ENCODE data around the gene FBXL7.
A peak's percentile ranks its signal among the peaks of the same experiment; 100 is the strongest.

The FBXL7 gene

GRCh38 chr5:15499528-15500324, at the start of gene FBXL7:
FBXL7 (plus strand) TSS chr5:15500180.
- DNase-seq (ENCODE audit: low spot score), result peak; percentile 89

DNA sequence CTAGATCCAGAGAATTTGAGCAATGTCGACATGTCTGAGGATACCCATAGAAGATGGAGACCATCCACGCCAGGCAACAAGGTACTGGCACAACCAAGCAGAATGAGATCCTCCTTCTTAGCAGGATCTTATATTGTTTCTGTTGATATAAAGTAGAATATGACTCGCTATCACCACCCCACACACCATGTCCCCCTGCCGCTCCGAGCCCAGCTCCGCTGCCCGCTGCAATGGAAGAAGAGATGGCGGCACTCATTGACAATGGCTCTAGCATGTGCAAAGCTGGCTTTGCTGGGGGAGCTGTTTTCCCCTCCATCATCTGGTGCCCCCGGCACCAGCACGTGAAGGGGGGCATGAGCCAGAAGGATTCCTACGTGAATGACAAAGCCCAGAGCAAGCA, 49.5 kb upstream of the FBXL7 start:
- DNase-seq (ENCODE audit: low spot score), result no peak

GRCh38 chr5:15450949-15451348, 49.0 kb upstream of the FBXL7 start:
- no peak for DNase-seq (ENCODE audit: low spot score)

DNA sequence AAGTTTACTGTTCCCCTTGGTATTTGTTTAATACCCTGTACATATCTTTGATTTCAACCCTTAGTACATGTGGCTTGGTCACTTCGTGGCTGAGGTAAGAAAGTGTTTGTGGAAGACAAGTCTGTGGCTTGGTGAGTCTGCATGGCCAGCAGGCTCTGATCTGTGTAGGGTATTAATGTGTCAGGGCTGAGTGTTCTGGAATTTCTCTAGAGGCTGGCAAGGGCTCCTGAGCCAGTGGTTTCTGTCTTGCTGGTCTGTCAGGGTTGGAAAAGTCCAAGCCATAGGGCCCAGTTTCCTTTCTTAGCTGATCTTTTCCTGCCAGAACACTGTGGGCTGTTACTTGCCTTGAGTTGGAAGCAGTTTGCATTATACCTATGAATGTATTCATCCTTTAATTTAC, 48.0 kb upstream of the FBXL7 start:
- DNase-seq (ENCODE audit: low spot score), result no peak

GRCh38 chr5:15452781-15453180, 47.2 kb upstream of the FBXL7 start:
- DNase-seq (ENCODE audit: low spot score), result no peak

- DNase-seq (ENCODE audit: low spot score), result no peak
Measured at GRCh38 chr5:15459200-15459599, 40.8 kb upstream of the FBXL7 start.

- no peak for DNase-seq (ENCODE audit: low spot score)
Measured at GRCh38 chr5:15463231-15463980, 36.6 kb upstream of the FBXL7 start.

DNA sequence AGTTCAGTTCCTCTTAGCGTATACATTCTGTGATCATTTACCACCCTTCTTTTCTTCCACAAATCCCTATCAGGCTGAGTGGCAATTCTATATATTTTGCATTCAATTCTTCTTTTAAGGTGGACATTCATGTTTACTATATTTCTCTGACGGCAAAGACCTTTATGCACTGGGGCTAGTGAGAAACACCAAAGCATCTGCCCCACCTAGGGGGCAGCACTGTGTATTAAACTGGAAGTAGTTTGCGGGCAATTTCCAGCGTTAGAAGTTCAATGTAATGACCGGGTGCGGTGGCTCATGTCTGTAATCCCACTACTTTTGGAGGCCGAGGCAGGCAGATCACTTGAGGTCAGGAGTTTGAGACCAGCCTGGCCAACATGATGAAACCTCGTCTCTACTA, 27.9 kb upstream of the FBXL7 start:
- no peak for DNase-seq (ENCODE audit: low spot score)

DNA sequence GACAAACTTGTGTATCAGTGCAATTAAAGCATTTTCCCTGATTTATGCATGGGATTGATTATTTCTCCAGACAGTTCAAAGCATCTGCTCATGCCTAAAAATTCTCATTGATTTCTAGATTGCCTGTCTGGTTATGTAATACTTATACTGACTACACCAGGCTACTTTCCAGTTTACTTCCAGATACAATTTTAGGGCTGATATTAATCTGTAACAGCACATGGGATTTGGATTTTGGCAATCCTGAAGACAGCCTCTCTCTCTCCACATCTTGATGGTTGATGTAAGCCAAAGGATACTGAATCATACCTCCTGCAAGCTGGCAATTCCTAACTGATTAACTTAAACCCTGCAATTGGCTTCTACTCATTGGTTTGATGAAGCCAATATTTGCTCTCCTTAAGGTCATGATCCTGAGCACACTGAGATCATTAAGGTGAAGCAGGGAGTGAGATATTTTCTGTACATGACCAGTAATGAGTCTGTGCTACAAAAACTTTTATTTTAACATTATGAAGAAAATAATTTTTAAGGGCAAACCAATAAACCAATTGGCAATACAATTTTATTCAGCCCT, 25.7 kb upstream of the FBXL7 start:
- DNase-seq (ENCODE audit: low spot score), result no peak

- no peak for DNase-seq (ENCODE audit: low spot score)
Measured at GRCh38 chr5:15475367-15475766, 24.6 kb upstream of the FBXL7 start.

DNA sequence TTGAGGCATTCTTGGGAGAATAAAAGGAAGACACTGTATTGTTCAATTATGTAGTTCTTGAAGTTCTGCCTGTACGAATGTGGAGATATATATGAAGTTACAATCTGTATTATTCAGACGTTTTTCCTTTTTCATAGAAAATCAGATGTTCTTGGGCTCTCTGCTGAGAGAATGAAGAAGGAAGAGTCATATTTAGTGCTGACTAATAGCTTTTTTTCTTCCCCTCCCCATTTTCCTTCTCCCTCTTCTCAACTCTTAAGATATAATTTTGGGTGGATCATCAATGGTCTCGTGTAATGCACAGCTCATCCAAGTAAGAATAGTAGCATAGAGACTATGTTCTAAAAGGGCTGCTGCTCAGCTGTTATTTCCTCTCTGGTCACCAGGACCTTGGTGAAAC, 23.0 kb upstream of the FBXL7 start:
- DNase-seq (ENCODE audit: low spot score), result no peak

DNA sequence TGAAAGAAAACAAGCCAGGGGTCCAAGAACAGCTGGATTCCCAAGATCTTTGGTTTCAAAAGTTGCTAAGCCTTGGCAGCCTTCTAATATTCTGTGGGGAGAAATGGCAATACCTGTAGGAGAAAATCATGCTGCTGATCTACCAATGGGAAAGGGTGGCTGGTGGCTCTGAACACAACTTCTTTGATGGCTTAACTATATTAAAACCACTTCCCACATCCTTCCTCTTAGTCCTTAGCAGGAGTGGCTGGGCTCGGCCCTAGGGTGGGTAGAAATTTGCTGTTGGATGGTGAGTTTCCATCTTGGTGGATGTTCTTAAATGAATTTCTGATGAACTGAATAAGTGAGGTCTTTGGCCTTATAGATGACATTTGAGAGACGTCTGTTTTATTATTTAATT, 19.5 kb upstream of the FBXL7 start:
- DNase-seq (ENCODE audit: low spot score), result no peak

DNA sequence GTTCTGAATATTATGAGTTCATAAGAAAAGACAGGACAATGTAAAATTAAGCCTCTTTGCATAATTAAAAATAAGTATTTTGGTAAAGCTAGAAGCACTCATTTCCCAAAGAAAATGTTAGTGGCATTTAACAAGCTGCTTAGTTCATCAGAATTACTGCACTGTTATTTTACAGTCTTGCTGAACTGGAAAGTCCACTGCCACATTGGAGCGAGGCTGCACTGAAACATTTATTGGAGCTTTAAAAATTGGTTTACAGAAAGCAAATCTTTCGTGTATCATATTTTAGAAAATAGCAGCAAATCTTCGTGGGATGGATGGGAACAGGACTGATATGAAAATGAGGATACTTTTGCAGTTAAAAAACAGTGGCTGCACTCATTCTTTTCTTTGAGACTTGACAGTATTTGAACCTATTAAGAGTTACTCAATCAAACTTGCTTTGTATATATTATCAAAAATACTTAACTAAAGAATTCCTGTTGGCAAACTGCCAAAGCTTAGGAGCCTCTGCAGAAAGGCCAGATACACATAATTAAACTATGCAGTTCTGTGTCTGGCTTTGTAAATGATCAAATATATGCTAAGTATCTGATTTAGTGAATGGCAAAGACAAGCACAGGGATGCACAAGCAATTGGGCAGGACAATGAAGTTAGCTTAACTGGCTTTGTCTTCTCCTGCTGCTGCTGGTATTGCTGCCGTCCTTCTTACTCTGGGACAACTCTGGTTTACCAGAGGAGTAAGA, 16.5 kb upstream of the FBXL7 start:
- no peak for DNase-seq (ENCODE audit: low spot score)

DNA sequence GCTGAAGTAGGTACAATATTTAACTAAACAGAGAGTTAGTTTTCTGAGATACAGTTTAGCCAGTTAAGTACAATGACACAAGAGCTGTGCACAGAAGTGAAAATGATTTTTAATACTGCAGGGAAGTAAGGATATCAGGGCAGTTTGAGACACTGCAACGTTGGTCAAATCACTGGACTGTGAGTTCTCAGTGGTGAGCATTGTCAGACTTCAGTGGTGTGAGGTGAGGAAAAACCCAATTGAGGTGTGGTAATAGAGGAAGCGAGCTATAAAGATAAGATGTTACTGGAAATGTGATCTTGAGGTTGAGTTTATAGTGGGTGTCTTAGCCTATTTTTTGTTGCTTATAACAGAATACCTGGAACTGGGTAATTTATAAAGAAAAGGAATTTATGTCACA, 12.8 kb upstream of the FBXL7 start:
- no peak for DNase-seq (ENCODE audit: low spot score)

DNA sequence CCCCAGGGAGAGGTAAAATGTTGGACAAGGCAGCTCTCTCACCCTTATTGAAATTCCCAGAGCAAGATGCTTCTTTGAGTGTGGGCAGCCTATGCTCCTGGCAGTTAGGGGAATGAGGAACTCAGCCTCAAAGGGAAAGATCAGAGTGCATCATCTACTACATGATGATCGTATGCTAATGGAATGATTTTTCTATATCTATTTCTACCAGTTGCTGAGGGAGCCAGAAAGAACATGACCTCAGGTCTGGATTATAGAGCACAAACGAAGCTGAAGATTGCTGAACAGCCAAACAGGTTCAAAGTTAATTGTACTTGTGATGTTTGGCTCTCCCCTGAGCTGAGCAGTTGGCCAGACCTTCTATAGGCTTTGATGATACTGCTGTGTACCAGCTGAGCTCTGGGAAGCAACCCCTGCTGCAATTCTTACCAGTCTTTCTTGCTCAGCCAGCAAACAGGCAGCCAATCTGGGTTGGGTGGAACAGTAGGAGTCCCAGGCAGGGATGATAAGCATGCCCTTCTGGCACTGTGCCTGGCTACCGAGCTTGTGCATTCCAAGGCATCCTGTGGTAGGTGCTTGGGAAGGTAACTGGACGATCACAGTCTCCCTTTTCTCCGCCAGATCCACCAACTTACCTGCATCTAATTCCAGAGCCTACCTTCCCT, 10.3 kb upstream of the FBXL7 start:
- DNase-seq (ENCODE audit: low spot score), result no peak

DNA sequence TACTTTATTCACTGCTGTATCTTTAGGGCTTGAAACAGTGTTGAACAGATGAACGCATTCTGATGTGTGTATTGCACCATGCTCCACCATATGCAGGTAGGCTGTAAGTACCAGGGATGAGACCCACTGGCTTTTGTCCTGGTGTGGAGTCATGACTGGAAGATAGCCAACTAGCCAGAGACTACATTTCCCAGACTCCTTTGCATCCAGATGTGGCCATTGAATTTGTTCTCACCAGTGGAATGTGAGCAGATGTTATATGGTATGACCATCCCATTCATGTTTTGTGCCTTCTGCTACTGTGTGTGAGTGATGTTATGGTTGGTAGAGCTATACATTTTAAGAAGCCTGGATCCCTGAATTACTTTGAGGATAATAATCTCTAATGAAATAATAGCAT, 7.4 kb upstream of the FBXL7 start:
- no peak for DNase-seq (ENCODE audit: low spot score)

DNA sequence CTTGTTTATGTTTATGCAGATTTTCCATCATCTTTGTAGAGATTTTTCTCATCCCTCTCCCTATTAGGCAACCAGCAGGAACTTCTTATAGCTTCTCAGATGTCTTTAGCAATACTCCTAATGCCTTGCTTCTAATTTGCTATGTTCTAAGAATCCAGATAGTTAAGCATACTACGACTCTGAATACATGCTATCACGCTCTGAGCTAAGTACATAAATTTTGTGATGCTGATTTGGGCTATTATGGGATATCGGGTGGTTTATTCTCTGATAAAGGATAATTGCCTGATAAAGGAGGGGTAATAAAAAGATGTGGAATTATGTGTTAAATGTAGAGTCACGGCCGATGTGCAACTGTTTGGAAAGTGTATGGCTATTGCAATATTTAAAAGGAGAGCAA, 6.5 kb upstream of the FBXL7 start:
- DNase-seq (ENCODE audit: low spot score), result no peak

- no peak for DNase-seq (ENCODE audit: low spot score)
Measured at GRCh38 chr5:15495026-15495425, 5.0 kb upstream of the FBXL7 start.

- DNase-seq (ENCODE audit: low spot score), result no peak
Measured at GRCh38 chr5:15496886-15497285, 3.1 kb upstream of the FBXL7 start.

GRCh38 chr5:15500325-15501001, 483 bp downstream of the FBXL7 start:
- DNase-seq (ENCODE audit: low spot score), result peak; percentile 59

- DNase-seq (ENCODE audit: low spot score), result peak; percentile 73
Measured at GRCh38 chr5:15501091-15501791, 1.3 kb downstream of the FBXL7 start.
